ENCODE results near the gene ALG10B. TPM values are rescaled to one million over a fixed set of nuclear protein-coding genes. Genes with fewer than 3 reads are reported as not detected.
"Not testable (repeated sequence)": the region's sequence is repeated elsewhere in the genome, so short reads cannot be mapped to it uniquely, and the experiment has no call there.

The ALG10B gene
- total and polyA plus RNA-seq, 2 donors from 2014 or later, result 1.7 to 9.3 TPM

- no peak for TF ChIP-seq CTCF (IDR thresholded peaks at IDR 0.05; ENCODE audit: borderline replicate concordance, extremely low read depth, insufficient read depth)
- no peaks in the 10 kb centered on the region for H3K27me3 ChIP-seq (ENCODE audit: control insufficient read depth, insufficient read depth, low read length)
- no peaks in the 10 kb centered on the region for H3K9me3 ChIP-seq (ENCODE audit: control insufficient read depth in 2 of 3, insufficient read depth in 1 of 3, low read length in 3 of 3)
- H3K4me1 ChIP-seq (ENCODE audit: control insufficient read depth in 2 of 3, insufficient read depth in 2 of 3, low read depth in 1 of 3, low read length in 3 of 3), result no peaks in the 10 kb centered on the region
- no peak for DNase-seq
- no peaks in the 10 kb centered on the region for H3K36me3 ChIP-seq (ENCODE audit: control insufficient read depth in 2 of 3, insufficient read depth in 3 of 3, low read length in 3 of 3)
- H3K27ac ChIP-seq (ENCODE audit: low read depth in 2 of 2, low read length in 2 of 2), result no peak overlapping the region
- intact Hi-C loops (cut with DNase I), result no loop called here
- no peak overlapping the region for H3K9ac ChIP-seq (ENCODE audit: low read length in 3 of 3)
- no peak for FAIRE-seq
- no peak overlapping the region for H3K4me3 ChIP-seq (ENCODE audit: low read length in 3 of 3)
Measured at GRCh38 chr12:38332814-38333213, 16.2 kb downstream of the ALG10B start.

GRCh38 chr12:38342444-38342843 lies 25.9 kb downstream of the ALG10B start:
- Histone ChIP-seq H3K4me1 (ENCODE audit: control insufficient read depth in 2 of 3, insufficient read depth in 2 of 3, low read depth in 1 of 3, low read length in 3 of 3) (no peaks in the 10 kb centered on the region), H3K4me3 (ENCODE audit: low read length in 3 of 3) (no peak overlapping the region), H3K36me3 (ENCODE audit: control insufficient read depth in 2 of 3, insufficient read depth in 3 of 3, low read length in 3 of 3) (no peaks in the 10 kb centered on the region), H3K9me3 (ENCODE audit: control insufficient read depth in 2 of 3, insufficient read depth in 1 of 3, low read length in 3 of 3) (peaks cover 0 to 6% (median 0%) of the 10 kb centered on the region in 3 donors), H3K27ac (ENCODE audit: low read depth in 2 of 2, low read length in 2 of 2) (no peak overlapping the region), H3K27me3 (ENCODE audit: control insufficient read depth, insufficient read depth, low read length) (no peaks in the 10 kb centered on the region), H3K9ac (ENCODE audit: low read length in 3 of 3) (no peak overlapping the region)
- intact Hi-C loops (cut with DNase I), result no loop called here
- FAIRE-seq, result no peak
- DNase-seq, result no peak
- no peak for TF ChIP-seq CTCF (IDR thresholded peaks at IDR 0.05; ENCODE audit: borderline replicate concordance, extremely low read depth, insufficient read depth)

- intact Hi-C loops (cut with DNase I); H3K27ac ChIP-seq (ENCODE audit: low read depth in 2 of 2, low read length in 2 of 2); H3K27me3 ChIP-seq (ENCODE audit: control insufficient read depth, insufficient read depth, low read length); DNase-seq; FAIRE-seq; H3K4me3 ChIP-seq (ENCODE audit: low read length in 3 of 3); H3K4me1 ChIP-seq (ENCODE audit: control insufficient read depth in 2 of 3, insufficient read depth in 2 of 3, low read depth in 1 of 3, low read length in 3 of 3); H3K36me3 ChIP-seq (ENCODE audit: control insufficient read depth in 2 of 3, insufficient read depth in 3 of 3, low read length in 3 of 3); H3K9me3 ChIP-seq (ENCODE audit: control insufficient read depth in 2 of 3, insufficient read depth in 1 of 3, low read length in 3 of 3); H3K9ac ChIP-seq (ENCODE audit: low read length in 3 of 3): not testable (repeated sequence)
Measured at GRCh38 chr12:38343256-38343655, 26.7 kb downstream of the ALG10B start.

- DNase-seq; H3K27ac ChIP-seq (ENCODE audit: low read depth in 2 of 2, low read length in 2 of 2); H3K27me3 ChIP-seq (ENCODE audit: control insufficient read depth, insufficient read depth, low read length); H3K4me1 ChIP-seq (ENCODE audit: control insufficient read depth in 2 of 3, insufficient read depth in 2 of 3, low read depth in 1 of 3, low read length in 3 of 3); H3K4me3 ChIP-seq (ENCODE audit: low read length in 3 of 3); FAIRE-seq; H3K36me3 ChIP-seq (ENCODE audit: control insufficient read depth in 2 of 3, insufficient read depth in 3 of 3, low read length in 3 of 3); intact Hi-C loops (cut with DNase I); H3K9ac ChIP-seq (ENCODE audit: low read length in 3 of 3); H3K9me3 ChIP-seq (ENCODE audit: control insufficient read depth in 2 of 3, insufficient read depth in 1 of 3, low read length in 3 of 3): not testable (repeated sequence)
Measured at GRCh38 chr12:38343916-38344315, 27.3 kb downstream of the ALG10B start.

Measured in kidney (tissue), 14 donors.